GM19395 (cell line): ENCODE measurements around the gene ASCC1.
"Not testable (repeated sequence)": the region's sequence is repeated elsewhere in the genome, so short reads cannot be mapped to it uniquely, and the experiment has no call there.

Source experiments
- ATAC-seq: cut with Tn5 transposase; IDR thresholded peaks from one replicate; pipeline ENCODE4 v1.9.1; 2021; ENCODE audit warnings: mild to moderate bottlenecking, moderate library complexity; ENCODE audit not compliant: unreplicated experiment

Gene ASCC1

GRCh38 chr10:72133517-72133916, 82.6 kb downstream of the ASCC1 start:
- ATAC-seq, result peak; percentile 82

DNA sequence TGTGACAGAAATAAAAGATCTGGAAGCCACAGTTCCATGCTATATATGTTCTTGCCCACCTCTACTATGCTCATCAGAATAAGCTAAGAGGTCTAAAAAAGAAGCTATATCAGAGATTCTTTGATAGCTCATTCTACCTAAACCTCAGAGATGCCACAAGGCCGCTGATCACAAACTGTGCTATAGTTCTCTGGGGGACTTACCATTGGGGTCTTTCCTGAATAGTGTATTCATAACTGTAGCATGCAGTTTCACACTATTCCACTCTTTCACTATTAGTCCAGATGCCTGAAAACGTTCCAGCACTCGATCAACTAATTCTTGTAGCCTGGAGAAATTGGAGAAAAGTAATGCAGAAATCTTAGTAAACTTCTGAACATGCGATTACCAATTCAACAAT, 83.2 kb downstream of the ASCC1 start:
- ATAC-seq, result peak; percentile 4

DNA sequence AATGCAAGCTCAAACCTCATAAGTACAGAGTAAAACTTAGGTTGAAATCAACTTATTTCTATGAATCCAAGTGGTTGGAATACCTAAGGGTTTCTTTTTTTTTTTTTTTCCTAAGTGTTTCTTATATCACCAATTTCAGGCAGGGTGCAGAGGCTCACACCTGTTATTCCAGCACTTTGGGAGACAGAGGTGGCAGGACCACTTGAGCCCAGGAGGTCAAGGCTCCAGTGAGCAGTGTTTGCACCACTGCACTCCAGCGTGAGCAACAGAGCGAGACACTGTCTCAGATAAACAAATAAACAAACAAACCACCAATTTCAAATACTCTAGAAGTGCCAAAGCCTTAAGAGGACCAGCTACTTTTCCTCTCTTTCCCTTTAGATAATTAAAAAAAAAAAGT, 88.5 kb downstream of the ASCC1 start:
- ATAC-seq, result no peak

DNA sequence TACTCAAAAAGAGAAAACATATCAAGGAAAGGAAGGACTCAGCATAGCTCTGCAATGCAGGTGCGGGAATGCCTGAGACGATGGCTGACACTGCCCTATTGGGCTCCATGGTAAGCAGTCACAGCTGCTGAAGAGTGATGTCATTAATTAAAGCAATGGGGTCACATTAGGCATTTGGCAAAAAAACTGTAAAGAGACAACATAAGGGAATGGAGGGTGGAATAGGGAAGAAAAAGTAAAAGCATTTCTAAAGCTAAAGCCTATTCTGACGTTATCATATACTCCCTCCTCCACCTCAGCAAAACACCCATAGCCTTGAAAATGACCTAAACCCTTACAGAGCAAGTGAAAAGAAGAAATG, 89.2 kb downstream of the ASCC1 start:
- ATAC-seq, result no peak

- no peak for ATAC-seq
These were observed 89.7 kb downstream of the ASCC1 start for GRCh38 chr10:72126184-72126871.

DNA sequence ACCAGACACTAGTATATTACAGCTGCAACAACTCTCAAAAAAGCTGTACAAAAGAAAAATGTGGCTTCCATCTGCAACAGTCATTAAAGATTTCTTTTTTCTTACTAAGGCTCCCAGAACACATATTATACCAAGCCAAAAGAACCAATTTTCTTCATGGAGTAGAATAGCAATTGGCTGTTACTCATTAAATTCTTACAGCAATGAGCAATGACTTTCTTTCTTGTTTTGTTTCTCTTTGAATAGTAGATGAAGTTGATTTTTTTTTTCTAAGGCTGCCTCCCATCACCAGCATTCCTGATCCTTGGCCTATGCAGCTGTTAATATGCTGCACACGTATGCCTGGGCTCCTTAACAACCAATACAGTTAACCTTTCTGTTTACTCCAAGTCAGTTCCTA, 91.1 kb downstream of the ASCC1 start:
- no peak for ATAC-seq

GRCh38 chr10:72124381-72124780, 91.7 kb downstream of the ASCC1 start:
- ATAC-seq, result no peak

DNA sequence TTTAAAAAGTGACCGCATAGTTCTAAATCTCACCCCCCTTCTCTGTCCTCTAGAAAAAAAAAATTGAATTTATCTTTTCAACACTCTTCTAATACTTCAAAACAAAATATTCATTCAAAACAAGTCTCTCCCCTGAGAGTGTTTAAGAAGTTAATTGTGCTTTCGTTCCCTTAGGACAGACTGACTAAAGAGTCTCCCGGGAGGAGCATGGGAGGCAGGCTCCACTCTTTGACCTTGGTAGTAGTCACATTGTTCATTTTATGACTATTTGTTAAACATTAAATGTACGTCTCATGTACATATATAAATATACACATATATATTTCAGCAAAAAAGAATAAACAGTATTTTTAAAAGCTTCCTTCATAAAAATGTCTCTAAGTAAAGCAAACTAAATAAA, 92.5 kb downstream of the ASCC1 start:
- ATAC-seq, result no peak

- ATAC-seq, result no peak
These were observed 93.9 kb downstream of the ASCC1 start for GRCh38 chr10:72122221-72122620.

DNA sequence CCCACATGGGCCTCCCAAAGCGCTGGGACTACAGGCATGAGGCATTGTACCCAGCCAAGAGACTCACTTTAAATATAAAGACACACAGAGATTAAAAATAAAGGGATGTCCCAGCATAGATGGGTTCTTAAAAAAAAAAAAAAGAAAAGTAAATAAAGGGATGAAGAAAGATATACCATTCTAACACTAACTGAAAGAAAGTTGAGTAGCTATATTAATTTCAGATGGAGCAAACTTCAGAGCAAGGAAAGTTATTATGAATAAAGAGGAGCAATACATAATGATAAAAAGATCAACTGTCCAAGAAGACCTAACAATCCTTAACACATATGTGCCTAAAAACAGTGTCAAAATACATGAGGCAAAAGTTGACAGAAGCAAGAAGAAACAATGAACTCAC, 94.7 kb downstream of the ASCC1 start:
- ATAC-seq, result no peak

GRCh38 chr10:72116372-72116771, 99.7 kb downstream of the ASCC1 start:
- ATAC-seq, result no peak

DNA sequence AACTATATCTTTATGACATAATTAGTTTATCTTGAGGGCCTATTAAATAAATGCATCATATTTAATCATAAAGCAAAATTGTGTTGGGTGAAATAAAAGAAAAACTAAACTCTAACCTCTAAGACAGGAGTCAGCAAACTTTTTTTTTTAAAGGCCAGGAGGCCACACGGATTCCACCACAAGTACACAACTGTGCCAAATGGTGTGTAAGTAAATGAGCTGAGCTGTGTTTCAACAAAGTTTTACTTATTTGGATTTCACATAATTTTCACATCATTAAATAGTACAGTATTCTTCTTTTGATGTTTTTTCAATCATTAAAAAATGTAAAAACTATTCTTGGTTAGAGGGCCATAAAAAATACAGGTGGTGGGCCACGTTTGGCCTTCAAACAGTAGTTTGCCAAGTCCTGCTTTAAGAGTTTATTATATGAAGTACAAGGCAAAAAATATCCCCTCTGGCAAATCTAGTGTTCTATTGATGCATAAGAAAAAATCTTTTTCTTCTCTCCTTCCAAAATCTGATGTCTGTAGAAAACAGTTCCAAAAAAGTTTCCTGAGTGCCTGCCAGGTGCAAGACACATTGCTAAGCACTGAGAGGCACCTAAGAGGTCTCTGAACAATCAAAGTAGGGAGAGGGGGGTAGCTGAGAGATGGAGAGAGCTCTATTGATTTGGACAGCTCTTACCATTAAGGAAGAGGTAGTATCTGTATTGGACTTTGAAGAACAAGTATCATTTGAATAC, 101.2 kb downstream of the ASCC1 start:
- ATAC-seq, result no peak

GRCh38 chr10:72110673-72111401, 105.2 kb downstream of the ASCC1 start:
- ATAC-seq, result no peak

DNA sequence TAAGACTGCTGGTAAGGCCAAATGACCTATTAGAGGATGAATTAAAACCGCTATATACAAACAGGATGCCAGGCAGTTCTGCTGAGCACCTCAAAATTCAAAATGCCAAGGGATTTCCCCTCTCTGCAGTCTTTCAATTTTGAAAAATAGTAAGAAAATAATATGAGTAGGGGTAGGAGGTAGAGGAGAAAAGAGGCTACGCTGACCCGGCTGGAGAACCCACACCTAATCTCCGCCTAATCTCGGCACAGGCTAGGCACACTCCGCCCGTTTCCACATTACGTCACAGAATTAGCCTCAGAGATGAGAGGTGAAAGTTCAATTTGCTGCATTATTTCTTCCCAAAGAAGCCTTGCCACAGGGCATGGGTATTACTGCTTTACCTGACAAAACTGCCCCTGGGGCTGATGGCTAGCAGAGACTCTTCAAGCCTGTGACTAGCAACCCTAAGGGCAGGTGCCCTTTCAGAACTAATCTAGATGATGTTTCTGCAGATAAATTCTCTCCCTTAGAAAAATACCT, 106.4 kb downstream of the ASCC1 start:
- ATAC-seq, result no peak

GRCh38 chr10:72108830-72109635, 107.0 kb downstream of the ASCC1 start:
- ATAC-seq, result no peak

- not testable (repeated sequence) for ATAC-seq
These were observed 108.1 kb downstream of the ASCC1 start for GRCh38 chr10:72108004-72108370.

DNA sequence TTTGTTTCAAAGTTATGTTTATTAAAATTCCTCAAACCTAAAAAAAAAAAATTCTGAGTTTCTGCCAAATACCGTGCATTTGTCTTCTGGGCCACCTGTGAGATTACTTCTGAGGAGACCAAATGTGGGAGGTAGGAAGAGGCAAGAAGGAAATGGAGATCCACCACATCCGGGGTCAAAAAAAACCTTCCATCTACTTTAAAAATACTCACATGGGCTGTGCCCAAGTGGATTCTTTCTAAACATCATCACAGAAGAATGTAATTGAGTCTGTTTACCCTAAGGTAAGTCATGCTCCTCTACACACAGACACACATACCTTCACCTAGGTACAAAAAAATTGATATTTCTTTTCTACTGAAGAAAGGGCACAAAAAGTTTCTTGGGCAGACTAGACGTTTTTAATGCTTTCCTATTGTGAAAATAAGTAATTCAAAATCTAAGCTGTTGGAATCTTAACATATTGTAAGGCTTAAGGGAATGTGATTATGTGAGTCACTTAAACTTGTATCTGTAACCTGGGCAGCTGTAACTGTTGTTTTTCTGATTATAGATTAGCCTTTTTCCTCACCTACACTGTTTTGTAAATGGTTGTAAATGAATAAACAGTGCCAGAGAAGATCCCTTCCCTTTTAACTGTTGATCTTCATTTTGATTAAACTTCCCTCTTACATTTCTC, 108.6 kb downstream of the ASCC1 start:
- no peak for ATAC-seq

DNA sequence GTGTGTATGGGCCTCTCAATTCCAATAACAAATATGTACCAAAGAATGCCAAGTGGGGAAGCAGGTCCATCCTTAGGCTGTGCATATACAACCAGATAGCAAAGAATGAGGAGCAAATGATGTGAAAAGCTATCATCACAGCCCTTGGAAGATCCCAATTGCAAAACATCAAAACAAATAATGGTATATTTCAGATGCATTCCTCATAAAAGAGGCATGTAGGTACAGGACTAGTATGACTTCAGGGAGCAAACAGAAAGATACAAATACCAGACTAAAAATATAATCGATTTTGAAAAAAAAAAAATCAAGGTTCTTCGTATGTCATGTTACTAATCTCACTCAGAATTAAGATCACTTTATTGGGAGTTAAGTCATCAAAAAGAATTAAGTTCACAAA, 109.2 kb downstream of the ASCC1 start:
- no peak for ATAC-seq

GRCh38 chr10:72106154-72106849, 109.8 kb downstream of the ASCC1 start:
- no peak for ATAC-seq

DNA sequence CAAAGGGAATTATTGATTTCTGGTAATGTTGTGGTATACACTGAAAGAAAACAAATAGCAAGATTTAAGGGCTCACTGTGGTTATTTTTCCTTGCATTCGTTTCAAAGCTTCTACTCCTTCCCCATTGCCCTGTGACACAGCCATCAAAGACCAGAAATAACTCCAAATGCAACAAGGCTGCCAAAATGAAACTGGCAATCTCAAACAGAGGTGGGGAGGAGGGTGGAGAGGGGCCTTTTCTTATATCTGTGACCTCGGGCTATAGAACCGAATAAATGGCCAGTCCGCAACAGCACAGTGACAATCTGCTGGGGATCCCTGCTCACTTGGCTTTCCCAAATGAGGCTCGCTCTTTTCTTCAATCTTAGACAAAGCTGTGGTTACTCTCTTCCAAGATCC, 110.4 kb downstream of the ASCC1 start:
- ATAC-seq, result no peak
